ENCODE data around the gene C14orf180. TPM values are rescaled to one million over a fixed set of nuclear protein-coding genes. Genes with fewer than 3 reads are reported as not detected.

Gene C14orf180
- polyA plus RNA-seq, 1 donor (not counting 4 experiments of a cell fraction or from before 2014, with no cell fraction given), result not detected

- Histone ChIP-seq H3K9ac (ENCODE audit: control insufficient read depth, extremely low read depth, insufficient read depth, low read length) (no peak overlapping the region), H3K4me3 (ENCODE audit: control insufficient read depth in 2 of 3, extremely low read depth in 1 of 3, insufficient read depth in 2 of 3, low read depth in 1 of 3, low read length in 3 of 3) (no peak overlapping the region), H3K79me2 (ENCODE audit: control insufficient read depth, insufficient read depth, low read length) (no peaks in the 10 kb centered on the region), H3K4me1 (ENCODE audit: control insufficient read depth, extremely low read depth, insufficient read depth, low read length) (no peaks in the 10 kb centered on the region), H2AFZ (ENCODE audit: control insufficient read depth, low read length) (no peak overlapping the region), H3K9me1 (ENCODE audit: control insufficient read depth, extremely low read depth, insufficient read depth, low read length) (no peaks in the 10 kb centered on the region), H3K9me3 (ENCODE audit: control insufficient read depth, low read depth, low read length) (no peaks in the 10 kb centered on the region), H3K27ac (ENCODE audit: control insufficient read depth, insufficient read depth, low read length) (no peak overlapping the region), H3K27me3 (ENCODE audit: control insufficient read depth, extremely low read depth, insufficient read depth, low read length) (peaks cover 47% of the 10 kb centered on the region), H3K36me3 (ENCODE audit: control insufficient read depth in 2 of 2, extremely low read depth in 1 of 2, insufficient read depth in 2 of 2, low read length in 2 of 2) (no peaks in the 10 kb centered on the region), H4K20me1 (ENCODE audit: control insufficient read depth, extremely low read depth, insufficient read depth, low read length) (no peaks in the 10 kb centered on the region), H3K4me2 (ENCODE audit: control insufficient read depth, extremely low read depth, insufficient read depth, low read depth, low read length) (no peak overlapping the region)
- FAIRE-seq (no peak), DNase-seq (ENCODE audit: low read depth, low spot score) (no peak)
- dilution Hi-C loops (cut with MboI; ENCODE audit: extremely low pct_ligation_motif_present, low sequenced_read_pairs), result no loop called here
- no peak for TF ChIP-seq CTCF (optimal IDR thresholded peaks at IDR 0.05 in 1 of 3, IDR thresholded peaks at IDR 0.05 in 1 of 3, conservative IDR thresholded peaks at IDR 0.05 in 1 of 3; ENCODE audit: extremely low read depth in 1 of 3, insufficient read depth in 2 of 3, low read length in 3 of 3)
- no peak for TF ChIP-seq EZH2 (IDR thresholded peaks at IDR 0.05; ENCODE audit: low read length)
Measured at GRCh38 chr14:104542871-104543830, 36.4 kb upstream of the C14orf180 start.

DNA sequence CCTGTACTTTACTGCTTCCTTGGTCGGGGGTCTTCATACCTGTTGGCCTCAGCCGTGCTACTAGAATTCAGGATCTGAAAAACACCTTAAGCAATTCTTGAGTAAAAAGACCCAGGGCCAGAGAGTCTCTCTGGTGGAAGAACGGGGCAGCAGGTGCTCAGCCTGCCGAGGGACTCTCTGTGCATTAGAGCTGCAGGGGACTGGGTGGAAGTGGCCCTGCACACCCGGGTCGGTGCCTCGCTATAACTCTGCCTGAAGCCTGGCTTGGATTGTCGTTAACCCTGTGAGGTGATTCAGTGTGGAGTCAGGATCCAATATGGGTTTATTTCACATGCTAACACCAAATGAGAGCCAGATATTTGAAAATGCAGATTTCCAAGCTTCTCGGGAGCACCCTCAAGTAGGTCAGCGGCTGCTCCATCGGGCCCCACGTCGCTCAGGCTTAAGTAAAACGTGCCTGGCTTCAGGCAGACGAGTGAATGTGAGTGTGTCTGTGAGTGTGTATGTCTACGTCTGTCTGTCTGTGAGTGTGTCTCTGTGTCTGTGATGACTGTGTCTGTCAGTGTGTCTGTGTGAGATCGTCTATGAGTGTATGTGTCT, 35.1 kb upstream of the C14orf180 start:
- H3K9me3 ChIP-seq (ENCODE audit: control insufficient read depth, low read depth, low read length), result no peaks in the 10 kb centered on the region
- H3K9ac ChIP-seq (ENCODE audit: control insufficient read depth, extremely low read depth, insufficient read depth, low read length), result no peak overlapping the region
- TF ChIP-seq CTCF (optimal IDR thresholded peaks at IDR 0.05 in 1 of 3, IDR thresholded peaks at IDR 0.05 in 1 of 3, conservative IDR thresholded peaks at IDR 0.05 in 1 of 3; ENCODE audit: extremely low read depth in 1 of 3, insufficient read depth in 2 of 3, low read length in 3 of 3) (no peak), EZH2 (IDR thresholded peaks at IDR 0.05; ENCODE audit: low read length) (no peak)
- DNase-seq (ENCODE audit: low read depth, low spot score) (no peak), FAIRE-seq (no peak)
- no peaks in the 10 kb centered on the region for H3K79me2 ChIP-seq (ENCODE audit: control insufficient read depth, insufficient read depth, low read length)
- no peaks in the 10 kb centered on the region for H3K9me1 ChIP-seq (ENCODE audit: control insufficient read depth, extremely low read depth, insufficient read depth, low read length)
- no peak overlapping the region for H3K4me3 ChIP-seq (ENCODE audit: control insufficient read depth in 2 of 3, extremely low read depth in 1 of 3, insufficient read depth in 2 of 3, low read depth in 1 of 3, low read length in 3 of 3)
- H3K4me2 ChIP-seq (ENCODE audit: control insufficient read depth, extremely low read depth, insufficient read depth, low read depth, low read length), result no peak overlapping the region
- H3K4me1 ChIP-seq (ENCODE audit: control insufficient read depth, extremely low read depth, insufficient read depth, low read length), result no peaks in the 10 kb centered on the region
- no peak overlapping the region for H2AFZ ChIP-seq (ENCODE audit: control insufficient read depth, low read length)
- H3K27ac ChIP-seq (ENCODE audit: control insufficient read depth, insufficient read depth, low read length), result no peak overlapping the region
- no peaks in the 10 kb centered on the region for H3K36me3 ChIP-seq (ENCODE audit: control insufficient read depth in 2 of 2, extremely low read depth in 1 of 2, insufficient read depth in 2 of 2, low read length in 2 of 2)
- H4K20me1 ChIP-seq (ENCODE audit: control insufficient read depth, extremely low read depth, insufficient read depth, low read length), result no peaks in the 10 kb centered on the region
- dilution Hi-C loops (cut with MboI; ENCODE audit: extremely low pct_ligation_motif_present, low sequenced_read_pairs), result no loop called here
- H3K27me3 ChIP-seq (ENCODE audit: control insufficient read depth, extremely low read depth, insufficient read depth, low read length), result peaks cover 47% of the 10 kb centered on the region
